GM12801 (cell line): Measurements from ENCODE around the gene DEXI.

Experiments
- CTCF ChIP-seq: IDR thresholded peaks from one replicate; pipeline ENCODE4 v1.5.1; 2011; ENCODE audit warnings: control low read depth; ENCODE audit not compliant: insufficient read length; ENCODE audit errors: extremely low read depth

The DEXI gene

DNA sequence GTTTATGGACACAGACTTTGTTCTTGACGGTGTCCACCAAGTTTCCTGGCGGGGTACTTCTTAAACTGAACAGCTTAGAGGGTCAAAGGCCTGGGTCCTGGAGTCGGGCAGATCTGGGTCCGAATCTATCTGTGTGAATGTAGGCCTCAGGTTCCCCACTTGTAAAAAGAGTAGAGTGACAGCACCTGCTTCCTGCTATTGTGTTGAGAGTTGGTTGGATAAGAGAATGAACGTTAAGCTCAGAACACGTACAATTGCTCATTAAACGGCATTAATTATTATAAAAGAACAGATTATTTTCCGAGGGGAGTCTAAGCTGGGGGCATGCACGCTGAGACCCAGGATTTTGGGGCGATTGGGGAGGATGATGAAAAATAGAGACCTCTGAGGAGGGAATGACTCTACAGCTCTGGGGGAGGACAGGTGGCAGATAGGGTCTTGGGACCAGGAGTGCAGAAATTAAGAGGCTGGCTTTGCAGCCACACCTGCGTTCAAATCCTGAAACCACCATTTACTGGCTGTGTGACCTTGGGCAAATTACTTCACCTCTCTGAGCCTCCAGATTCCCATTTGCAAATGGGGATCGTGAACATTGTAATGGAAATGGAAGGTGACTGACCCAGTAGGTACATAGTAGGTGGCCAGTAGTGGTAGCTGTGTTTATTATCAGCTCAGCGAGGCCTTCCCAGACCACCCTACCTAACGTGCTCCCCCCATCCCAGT, 3.0 kb upstream of the DEXI start:
- TF ChIP-seq CTCF: no peak

GRCh38 chr16:10944249-10945064, 2.2 kb upstream of the DEXI start, which contains the start of gene CLEC16A:
Gene CLEC16A (plus strand): TSS chr16:10944564. CDS start chr16:10944718, 154 bp downstream.
- no peak for TF ChIP-seq CTCF

DNA sequence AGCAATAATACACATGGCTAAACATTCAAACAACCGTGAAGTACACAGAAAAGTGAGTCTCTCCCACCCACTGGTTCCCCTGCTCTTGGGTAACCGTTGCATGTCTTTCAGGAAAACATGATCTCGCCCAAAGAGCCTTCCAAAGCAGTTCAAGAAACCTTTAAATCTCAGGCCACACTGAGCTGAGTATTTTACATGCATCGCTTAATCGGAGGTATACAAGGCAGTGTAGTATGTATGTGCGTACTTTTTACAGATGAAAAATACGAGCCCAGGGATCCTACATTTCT, 741 bp upstream of the DEXI start:
- no peak for TF ChIP-seq CTCF

DNA sequence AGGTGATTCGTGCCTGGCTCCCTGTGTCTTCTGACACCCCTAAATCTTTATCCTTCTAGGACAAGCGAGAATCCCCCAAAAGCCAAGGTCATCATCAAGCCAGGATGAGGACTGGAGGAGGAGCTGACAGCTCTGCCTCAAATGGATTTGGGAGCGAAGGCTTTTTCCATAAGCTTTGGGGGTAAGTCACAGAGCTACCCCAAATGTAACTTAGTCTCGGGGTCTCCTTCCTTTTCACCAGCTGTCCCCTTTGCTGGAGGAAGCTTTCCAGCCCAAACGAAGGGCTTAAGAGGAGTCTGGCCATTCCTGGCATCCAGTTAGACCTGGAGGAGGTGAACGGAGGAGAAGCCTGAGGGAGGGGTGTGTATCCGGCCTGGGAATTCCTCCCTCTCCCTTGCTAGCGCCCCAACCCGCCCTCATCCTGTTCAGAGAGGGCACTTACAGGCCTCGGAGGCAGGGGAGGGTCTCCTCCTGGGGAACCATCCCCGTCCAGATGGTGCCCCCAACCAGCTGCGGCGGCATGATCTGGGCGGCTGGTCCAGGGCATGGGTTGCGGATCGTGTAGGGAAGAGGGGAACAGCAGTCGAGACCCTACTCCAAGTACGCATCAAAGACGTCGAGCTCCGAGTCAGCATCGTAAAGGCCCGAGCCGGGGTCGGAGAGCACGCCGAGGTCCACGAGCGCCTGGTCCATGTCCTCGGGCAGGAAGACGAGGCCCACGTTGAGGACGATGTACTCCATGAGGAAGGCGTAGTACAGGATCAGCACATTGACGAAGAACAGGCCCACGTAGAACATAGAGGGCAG, 938 bp downstream of the DEXI start:
- no peak for TF ChIP-seq CTCF

- TF ChIP-seq CTCF: no peak
Observed at GRCh38 chr16:10940501-10941079, 1.7 kb downstream of the DEXI start.

- TF ChIP-seq CTCF: no peak
Observed at GRCh38 chr16:10939649-10940234, 2.5 kb downstream of the DEXI start.
